Esophagus muscularis mucosa (tissue), 4 donors: ENCODE data around the gene ZNF835. TPM values are rescaled to one million over a fixed set of nuclear protein-coding genes. Genes with fewer than 3 reads are reported as not detected.

Experiments used
- total RNA-seq, 4 donors: library from RNA; depleted of rRNA; stranded (reverse); fragments of >200 nt; gene quantifications; one replicate each; pipeline versions ENCODE4 v1.1.0 to v1.2.1, GENCODE V29; 2016

Gene ZNF835
- total RNA-seq, 4 donors from 2014 or later: 3.0 to 11.4 (median 6.7) TPM

Other genes with a start within 250 kb of the ZNF835 start
- gene ZNF667, start 194.4 kb downstream of the ZNF835 start, total RNA-seq: 1 to 10 TPM; 2.1 to 4.0 (median 3.2) TPM
- gene ZNF471, start 163.9 kb downstream of the ZNF835 start, total RNA-seq: 10 to 100 TPM in 3 of 4 donors, 1 to 10 TPM in 1; 8.6 to 11.2 (median 10.9) TPM
- gene ZFP28, start 132.8 kb downstream of the ZNF835 start, total RNA-seq: 10 to 100 TPM; 10.3 to 20.2 (median 12.7) TPM
- gene ZNF470, start 104.3 kb downstream of the ZNF835 start, total RNA-seq: 1 to 10 TPM; 7.1 to 9.2 (median 7.4) TPM
- 10 to 100 TPM; 12.6 to 25.9 (median 19.6) TPM for gene ZNF71, start 76.5 kb downstream of the ZNF835 start, total RNA-seq
- gene SMIM17, start 28.6 kb downstream of the ZNF835 start, total RNA-seq: under 1 TPM in 1 of 4 donors, not detected in 3; 0.65 TPM
- gene PEG3, start 169.0 kb upstream of the ZNF835 start, total RNA-seq: 10 to 100 TPM in 3 of 4 donors, 1 to 10 TPM in 1; 9.8 to 13.7 (median 10.4) TPM
- 1 to 10 TPM in 1 of 4 donors, not detected in 3; 1.2 TPM for gene ZIM2, start 169.0 kb upstream of the ZNF835 start, total RNA-seq